Measurements from ENCODE around the gene KLHL29. TPM values are rescaled to one million over a fixed set of nuclear protein-coding genes. Genes with fewer than 3 reads are reported as not detected.

The KLHL29 gene
- total and polyA plus RNA-seq, 10 of the 15 experiments (the other 5 are each of a cell fraction or from before 2014, with no cell fraction given): 1.4 to 19.5 (median 6.1) TPM

DNA sequence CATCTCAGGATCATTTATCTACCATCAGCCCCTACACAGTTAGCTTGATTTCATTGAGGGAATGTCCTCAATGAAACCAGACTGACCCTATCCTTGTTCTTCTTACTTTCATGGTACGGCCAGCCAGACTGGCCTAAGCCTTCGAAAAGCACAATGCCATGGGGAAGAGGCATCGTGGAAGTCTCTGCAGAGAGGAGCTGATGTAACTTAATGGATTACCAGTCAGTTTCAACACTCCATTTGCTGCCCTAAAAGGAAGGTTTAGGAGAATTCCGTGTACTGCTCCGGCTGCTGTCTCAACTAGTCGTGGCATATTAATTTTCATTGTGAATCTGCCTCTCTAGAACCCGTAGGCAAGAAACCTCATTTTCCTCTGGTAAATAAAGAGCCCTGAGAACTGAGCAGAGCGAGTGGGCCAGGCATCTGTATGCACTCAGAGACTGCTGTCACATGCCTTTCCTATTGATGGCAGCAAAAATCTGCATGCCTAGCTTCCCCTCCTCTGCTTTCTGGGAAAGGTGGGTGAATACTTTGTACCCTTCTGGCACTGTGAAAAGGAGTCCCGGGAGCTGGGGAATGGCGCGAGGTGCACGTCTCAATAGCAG is 184.9 kb downstream of the KLHL29 start:
- Histone ChIP-seq H3K4me3 (no peak overlapping the region), H3K9ac (ENCODE audit: control insufficient read depth, insufficient read depth, low read length) (no peak overlapping the region), H3K9me3 (replicated peaks; ENCODE audit: control insufficient read depth, insufficient read depth, low read length) (no peaks in the 10 kb centered on the region), H3K4me1 (ENCODE audit: control insufficient read depth, insufficient read depth, low read length) (no peaks in the 10 kb centered on the region), H3K36me3 (ENCODE audit: control insufficient read depth in 2 of 2, insufficient read depth in 2 of 2, low read length in 1 of 2) (no peaks in the 10 kb centered on the region; a peak in 2 of 4 replicates), H3K79me2 (ENCODE audit: control insufficient read depth, insufficient read depth, low read length) (no peaks in the 10 kb centered on the region), H3K27ac (ENCODE audit: control insufficient read depth, insufficient read depth) (no peak overlapping the region), H3K27me3 (replicated peaks in 1 of 2; ENCODE audit: control insufficient read depth in 2 of 2, insufficient read depth in 2 of 2, low read length in 1 of 2) (no peaks in the 10 kb centered on the region), H4K20me1 (ENCODE audit: control insufficient read depth, insufficient read depth) (no peaks in the 10 kb centered on the region), H2AFZ (ENCODE audit: control insufficient read depth, low read depth, low read length) (no peak overlapping the region), H3K4me2 (ENCODE audit: control insufficient read depth, insufficient read depth) (no peak overlapping the region)
- ChIA-PET CTCF (no interaction called here), SMC1A (ENCODE audit: uncharacterized antibody, unreplicated experiment) (no interaction called here), RAD21 (ENCODE audit: unreplicated experiment) (no interaction called here), POLR2A (no interaction called here)
- ATAC-seq: no peak
- 74% methylated on average over 12 of the region's 12 CpGs for WGBS (ENCODE audit: insufficient coverage, insufficient replicate concordance, low lambda C conversion rate, missing lambda C conversion rate)
- TF ChIP-seq NFXL1 (IDR thresholded peaks at IDR 0.05; ENCODE audit: borderline replicate concordance): no peak
- TF ChIP-seq BCL11A (IDR thresholded peaks at IDR 0.05; ENCODE audit: low read depth, low read length): no peak
- TF ChIP-seq TAF1 (IDR thresholded peaks at IDR 0.05; ENCODE audit: borderline replicate concordance, low read depth, low read length): no peak
- TF ChIP-seq NR2C1 (IDR thresholded peaks at IDR 0.05): no peak
- no peak for TF ChIP-seq NRF1 (conservative IDR thresholded peaks at IDR 0.05; ENCODE audit: low read depth, low read length)
- no peak for TF ChIP-seq CHD1 (IDR thresholded peaks at IDR 0.05; ENCODE audit: low read depth, low read length)
- TF ChIP-seq SREBF1 (IDR thresholded peaks at IDR 0.05; ENCODE audit: low read length): no peak
- TF ChIP-seq KAT2A (conservative IDR thresholded peaks at IDR 0.05; ENCODE audit: control insufficient read depth, low read depth, low read length): no peak
- TF ChIP-seq STAT3 (IDR thresholded peaks at IDR 0.05; ENCODE audit: low read depth, low read length): no peak
- TF ChIP-seq IKZF1 (conservative IDR thresholded peaks at IDR 0.05): no peak
- no peak for TF ChIP-seq RUNX3 (IDR thresholded peaks at IDR 0.05; ENCODE audit: low read length)
- no peak for TF ChIP-seq HCFC1 (IDR thresholded peaks at IDR 0.05; ENCODE audit: low read length)
- TF ChIP-seq HSF1 (IDR thresholded peaks at IDR 0.05; ENCODE audit: low read depth, low read length): no peak
- intact Hi-C loops (cut with micrococcal nuclease; ENCODE audit: unreplicated experiment) (loop anchor here (10.0 kb wide), 1 partner anchor 375 kb away; no protein-coding TSS in a partner anchor), in situ Hi-C loops (cut with MboI) (no loop called here)
- no TSS peak for BruUV-seq (replicated peaks)
- FAIRE-seq: no peak
- no peak for DNase-seq (ENCODE audit: low read depth, low spot score)
